T-helper 9 cell (primary cell): ENCODE data around the gene ZCCHC2.

ENCODE experiments used
- DNase-seq: peaks from one replicate; pipeline ENCODE4 v3.0.0-alpha.2; 2020

The ZCCHC2 gene

GRCh38 chr18:62611453-62612288 lies 88.8 kb downstream of the ZCCHC2 start:
- no peak for DNase-seq

- no peak for DNase-seq
Observed at GRCh38 chr18:62612289-62612645, 89.4 kb downstream of the ZCCHC2 start.

GRCh38 chr18:62612776-62613175 lies 90.0 kb downstream of the ZCCHC2 start:
- no peak for DNase-seq

- no peak for DNase-seq
Observed at GRCh38 chr18:62614494-62614893, 91.7 kb downstream of the ZCCHC2 start.

GRCh38 chr18:62616331-62616805 lies 93.5 kb downstream of the ZCCHC2 start:
- DNase-seq, result no peak

GRCh38 chr18:62617793-62618591 lies 95.2 kb downstream of the ZCCHC2 start:
- DNase-seq, result no peak

- DNase-seq, result no peak
Observed at GRCh38 chr18:62618735-62619134, 95.9 kb downstream of the ZCCHC2 start.

- DNase-seq, result no peak
Observed at GRCh38 chr18:62621546-62621945, 98.7 kb downstream of the ZCCHC2 start.

GRCh38 chr18:62625019-62625418 lies 102.2 kb downstream of the ZCCHC2 start:
- DNase-seq, result no peak
